H1 (cell line): ENCODE data around the gene NDUFS3. TPM values are rescaled to one million over a fixed set of nuclear protein-coding genes. Genes with fewer than 3 reads are reported as not detected.

ENCODE experiments used
- CTCF ChIA-PET: fragments of 300-600 bp; sonication (Branson Sonifier 250); formaldehyde crosslinking; loops from one replicate; lab custom pipeline; 2021; ENCODE audit not compliant: partially characterized antibody; lab: Charles Lee
- POLR2A ChIA-PET: fragments of 300-600 bp; sonication (Branson Sonifier 250); formaldehyde crosslinking; loops from one replicate; lab custom pipeline; 2021; ENCODE audit warnings: inconsistent platforms; ENCODE audit not compliant: partially characterized antibody; lab: Charles Lee
- DNase-seq, 2 experiments: peaks; one replicate each; pipeline versions ENCODE4 v3.0.0 to v3.0.0-alpha.2; 2010 to 2022; ENCODE audit warnings: low spot score in 2 of 2, low read depth in 1 of 2, mixed read lengths in 1 of 2
- FAIRE-seq: peaks from 2 replicates; lab custom pipeline; 2011; peaks lifted over from hg19 to GRCh38; lab: Jason Lieb, UNC
- H2AFZ ChIP-seq: 2 replicates; pipeline ENCODE4 v1.8.1; 2012; ENCODE audit warnings: low read length, inconsistent platforms
- H2AK5ac ChIP-seq: 2 replicates; pipeline ENCODE4 v1.6.1; 2013; ENCODE audit warnings: low read depth, low read length
- H2BK120ac ChIP-seq: replicated peaks from 2 replicates; pipeline ENCODE3; 2013; ENCODE audit warnings: low read depth, low read length, inconsistent platforms
- H2BK12ac ChIP-seq: 2 replicates; pipeline ENCODE4 v1.6.1; 2013; ENCODE audit warnings: low read depth, low read length
- H2BK15ac ChIP-seq: 2 replicates; pipeline ENCODE4 v1.6.1; 2013; ENCODE audit warnings: low read length
- H2BK20ac ChIP-seq: 2 replicates; pipeline ENCODE4 v1.6.1; 2013; ENCODE audit warnings: low read length
- H2BK5ac ChIP-seq: 2 replicates; pipeline ENCODE4 v1.6.1; 2013; ENCODE audit warnings: low read depth, low read length
- H3K14ac ChIP-seq: 2 replicates; pipeline ENCODE4 v1.6.1; 2013; ENCODE audit warnings: inconsistent platforms; ENCODE audit not compliant: insufficient read length
- H3K18ac ChIP-seq: 2 replicates; pipeline ENCODE4 v1.6.1; 2013; ENCODE audit warnings: low read length; ENCODE audit errors: extremely low read depth
- H3K23ac ChIP-seq: 2 replicates; pipeline ENCODE4 v1.6.1; 2013; ENCODE audit warnings: inconsistent platforms; ENCODE audit not compliant: insufficient read length
- H3K23me2 ChIP-seq: 2 replicates; pipeline ENCODE4 v1.6.1; 2013; ENCODE audit warnings: low read depth, low read length
- H3K27ac ChIP-seq: 2 replicates; pipeline ENCODE4 v1.6.1; 2011; ENCODE audit warnings: low read depth, low read length, inconsistent platforms
- H3K27me3 ChIP-seq, 4 experiments: replicated peaks in 1 of 4; 1 replicate in 1 of 4; 2 replicates in 3 of 4; pipeline versions ENCODE4 v1.6.1 to v1.8.1; 2011 to 2013; ENCODE audit warnings: low read length in 3 of 4, mild to moderate bottlenecking in 3 of 4, inconsistent platforms in 2 of 4, mixed read lengths in 2 of 4, moderate library complexity in 1 of 4; ENCODE audit not compliant: control insufficient read depth in 3 of 4, insufficient read depth in 3 of 4; ENCODE audit errors: extremely low read depth in 1 of 4
- H3K36me3 ChIP-seq, 4 experiments: 2 replicates each; pipeline versions ENCODE4 v1.6.1 to v1.8.1; 2011 to 2013; ENCODE audit warnings: mild to moderate bottlenecking in 4 of 4, low read length in 3 of 4, moderate library complexity in 2 of 4, control low read depth in 1 of 4, inconsistent platforms in 1 of 4; ENCODE audit not compliant: insufficient read depth in 4 of 4, control insufficient read depth in 2 of 4
- H3K4ac ChIP-seq: replicated peaks from 2 replicates; pipeline ENCODE3; 2013; ENCODE audit warnings: low read length, low read depth, mixed read lengths, inconsistent platforms; ENCODE audit not compliant: insufficient read length
- H3K4me1 ChIP-seq, 4 experiments: replicated peaks in 1 of 4; 1 replicate in 1 of 4; 2 replicates in 3 of 4; pipeline versions ENCODE4 v1.6.1 to v1.8.1; 2011 to 2013; ENCODE audit warnings: low read length in 3 of 4, inconsistent platforms in 2 of 4, mixed read lengths in 1 of 4; ENCODE audit not compliant: insufficient read depth in 4 of 4, control insufficient read depth in 3 of 4
- H3K4me2 ChIP-seq, 2 experiments: 2 replicates each; pipeline versions ENCODE4 v1.6.1 to v1.8.1; 2011 to 2013; ENCODE audit warnings: low read depth in 2 of 2, low read length in 2 of 2, control low read depth in 1 of 2, inconsistent platforms in 1 of 2, mild to moderate bottlenecking in 1 of 2; ENCODE audit not compliant: insufficient read depth in 1 of 2
- H3K4me3 ChIP-seq, 4 experiments: fragments of 200-600, 300-600 bp in 1 of 4; sonication (generic), shearing (Covaris generic), sonication (Bioruptor Twin) in 1 of 4; 2 replicates each; pipeline versions ENCODE4 v1.5.1 to v1.8.1; 2011 to 2016; ENCODE audit warnings: low read length in 4 of 4, low read depth in 3 of 4, control low read depth in 2 of 4, inconsistent platforms in 2 of 4, mild to moderate bottlenecking in 2 of 4, mixed read lengths in 1 of 4, moderate library complexity in 1 of 4; ENCODE audit not compliant: insufficient read depth in 2 of 4; ENCODE audit errors: extremely low read depth in 1 of 4
- H3K56ac ChIP-seq: replicated peaks from 2 replicates; pipeline ENCODE3; 2013; ENCODE audit warnings: low read depth, mild to moderate bottlenecking, mixed read lengths, low read length, inconsistent platforms; ENCODE audit not compliant: insufficient read length
- H3K79me1 ChIP-seq: 2 replicates; pipeline ENCODE4 v1.6.1; 2013; ENCODE audit warnings: low read depth, low read length, control low read depth
- H3K79me2 ChIP-seq, 2 experiments: 2 replicates each; pipeline versions ENCODE4 v1.6.1 to v1.8.1; 2012 to 2013; ENCODE audit warnings: low read length in 2 of 2, mild to moderate bottlenecking in 2 of 2, inconsistent platforms in 1 of 2; ENCODE audit not compliant: insufficient read depth in 2 of 2, control insufficient read depth in 1 of 2
- H3K9ac ChIP-seq, 4 experiments: replicated peaks in 1 of 4; 1 replicate in 1 of 4; 2 replicates in 3 of 4; pipeline versions ENCODE4 v1.6.1 to v1.8.1; 2011 to 2013; ENCODE audit warnings: low read depth in 3 of 4, low read length in 3 of 4, control low read depth in 2 of 4, mild to moderate bottlenecking in 2 of 4, moderate library complexity in 2 of 4, inconsistent platforms in 1 of 4; ENCODE audit errors: extremely low read depth in 1 of 4
- H3K9me3 ChIP-seq, 2 experiments: 2 replicates each; pipeline versions ENCODE4 v1.6.1 to v1.8.1; 2012 to 2013; ENCODE audit warnings: mild to moderate bottlenecking in 2 of 2, moderate library complexity in 2 of 2, control low read depth in 1 of 2, inconsistent platforms in 1 of 2, low read depth in 1 of 2, low read length in 1 of 2, mixed read lengths in 1 of 2; ENCODE audit not compliant: insufficient read depth in 2 of 2
- H4K20me1 ChIP-seq, 2 experiments: replicated peaks in 1 of 2; 2 replicates each; pipeline versions ENCODE3 to v1.8.1; 2011 to 2013; ENCODE audit warnings: inconsistent platforms in 2 of 2, low read length in 2 of 2, mild to moderate bottlenecking in 1 of 2; ENCODE audit not compliant: insufficient read depth in 2 of 2, control insufficient read depth in 1 of 2
- H4K5ac ChIP-seq: 2 replicates; pipeline ENCODE4 v1.6.1; 2013; ENCODE audit warnings: low read length, low read depth, mixed read lengths, inconsistent platforms; ENCODE audit not compliant: insufficient read length
- H4K8ac ChIP-seq: 2 replicates; pipeline ENCODE4 v1.8.0; 2013; ENCODE audit warnings: mild to moderate bottlenecking, moderate library complexity, low read length, inconsistent platforms; ENCODE audit not compliant: insufficient read depth; ENCODE audit errors: extremely low read depth
- H4K91ac ChIP-seq: replicated peaks from 2 replicates; pipeline ENCODE3; 2013; ENCODE audit warnings: low read length, mixed read lengths, inconsistent platforms; ENCODE audit not compliant: insufficient read length
- FOSL1 ChIP-seq: IDR thresholded peaks from 2 replicates; pipeline ENCODE4 v1.6.1; 2011; ENCODE audit warnings: mild to moderate bottlenecking, low read depth, low read length, moderate library complexity; ENCODE audit not compliant: insufficient read depth
- JUND ChIP-seq: IDR thresholded peaks from 2 replicates; pipeline ENCODE4 v1.6.1; 2011; ENCODE audit warnings: mild to moderate bottlenecking, improper control_type of control experiment, low read length
- KDM1A ChIP-seq: fragments of 200-600, 300-600 bp; sonication (generic); IDR thresholded peaks from 2 replicates; pipeline ENCODE4 v1.7.1; 2016; ENCODE audit warnings: mild to moderate bottlenecking, low read length, borderline replicate concordance
- POLR2AphosphoS5 ChIP-seq: IDR thresholded peaks from 2 replicates; pipeline ENCODE4 v1.6.1; 2011; ENCODE audit warnings: low read depth, low read length
- SP4 ChIP-seq: IDR thresholded peaks from 2 replicates; pipeline ENCODE4 v1.6.1; 2012; ENCODE audit warnings: low read length, inconsistent platforms
- TAF7 ChIP-seq: optimal IDR thresholded peaks from 2 replicates; pipeline ENCODE3; 2011; ENCODE audit warnings: low read depth, mild to moderate bottlenecking, inconsistent platforms, low read length, moderate library complexity, borderline replicate concordance
- ZNF274 ChIP-seq: IDR thresholded peaks from 2 replicates; pipeline ENCODE4 v1.7.0; 2012; ENCODE audit warnings: low read length, borderline replicate concordance; ENCODE audit errors: extremely low read depth
- WGBS, 2 experiments: shearing (Covaris generic) in 1 of 2; methylation state at CpG; one replicate each; pipeline versions ENCODE4 v1.1.6 to v1.1.7; 2013 to 2015; ENCODE audit warnings: low lambda C conversion rate in 2 of 2, mixed read lengths in 2 of 2, inconsistent platforms in 1 of 2, low coverage in 1 of 2, missing lambda C conversion rate in 1 of 2; ENCODE audit not compliant: insufficient replicate concordance in 2 of 2, insufficient coverage in 1 of 2, insufficient read length in 1 of 2; ENCODE audit errors: extremely low coverage in 1 of 2, missing lambda C conversion rate in 1 of 2; 5-methylcytosine and 5-hydroxymethylcytosine counted together
- polyA plus RNA-seq, 7 experiments: library from polyadenylated mRNA; depleted of rRNA in 3 of 7; stranded (reverse) in 5 of 7; unstranded in 2 of 7; fragments of >200 nt in 5 of 7; fragments of 200-250 nt in 2 of 7; gene quantifications; 1 replicate in 5 of 7; 2 replicates in 1 of 7; 4 replicates in 1 of 7; pipeline versions ENCODE4 v1.2.1 to v1.2.3, GENCODE V29; 2011 to 2013; ENCODE audit warnings: missing spikeins in 2 of 7, mixed read lengths in 2 of 7
- total RNA-seq: library from RNA; stranded (reverse); fragmentation: NEBNext Ultra II Directional; extraction: Animal tissue kit (Norgen Biotek cat#: 25700); gene quantifications from 2 replicates; pipeline ENCODE4 v1.2.1, GENCODE V29; 2021

The NDUFS3 gene
- total and polyA plus RNA-seq, 2 of the 8 experiments (the other 6 are each of a cell fraction or from before 2014, with no cell fraction given): 135 to 241 TPM

DNA sequence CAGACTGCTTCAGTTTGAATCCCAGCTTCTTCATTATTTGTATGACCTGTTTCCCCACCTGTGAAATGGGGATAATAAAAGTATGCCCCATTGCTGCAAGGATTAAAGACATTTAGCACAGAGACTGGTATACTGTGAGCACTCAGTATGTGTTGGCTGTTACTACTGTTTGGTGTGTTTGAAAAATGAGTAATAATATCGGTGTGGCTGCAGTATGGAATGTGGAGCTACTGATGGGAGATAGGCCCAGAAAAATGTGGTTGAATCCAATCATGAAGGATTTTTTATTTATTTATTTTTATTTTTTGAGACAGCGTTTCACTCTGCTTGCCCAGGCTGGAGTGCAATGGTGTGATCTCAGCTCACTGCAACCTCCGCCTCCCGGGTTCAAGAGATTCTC is 24.4 kb downstream of the NDUFS3 start:
- CTCF ChIA-PET: interaction anchor here (0.7 kb wide), 1 partner anchor 93 kb away, joined by 4 read pairs; no protein-coding TSS in a partner anchor
- Histone ChIP-seq H4K8ac (no peak overlapping the region), H3K27me3 (no peaks in the 10 kb centered on the region), H3K79me2 (no peaks in the 10 kb centered on the region), H2BK5ac (no peak overlapping the region), H4K5ac (no peak overlapping the region), H2BK20ac (no peak overlapping the region), H3K4me2 (no peak overlapping the region), H3K9ac (no peak overlapping the region), H3K56ac (no peak overlapping the region), H2BK15ac (no peak overlapping the region), H3K4ac (no peak overlapping the region), H2BK12ac (no peak overlapping the region), H2BK120ac (no peak overlapping the region), H3K27ac (no peak overlapping the region), H3K4me1 (no peaks in the 10 kb centered on the region; a peak in 2 of 7 replicates), H3K9me3 (no peaks in the 10 kb centered on the region), H3K23ac (no peak overlapping the region), H2AK5ac (no peak overlapping the region), H3K14ac (no peak overlapping the region), H4K91ac (no peak overlapping the region), H3K4me3 (no peak overlapping the region), H4K20me1 (no peaks in the 10 kb centered on the region), H3K23me2 (no peaks in the 10 kb centered on the region; the same call in 1 of the 2 replicates), H2AFZ (no peak overlapping the region), H3K36me3 (no peaks in the 10 kb centered on the region), H3K18ac (no peak overlapping the region), H3K79me1 (no peaks in the 10 kb centered on the region)
- POLR2A ChIA-PET: interaction anchor here (1.1 to 2.3 kb wide), 2 partner anchors 9 to 10 kb away, joined by 3 to 8 read pairs; no protein-coding TSS in a partner anchor
- no peak for DNase-seq
- TF ChIP-seq JUND (no peak), POLR2AphosphoS5 (no peak), TAF7 (no peak), SP4 (no peak), ZNF274 (no peak), KDM1A (no peak), FOSL1 (no peak)
- WGBS, 2 experiments: 86% methylated on average over 4 of the region's 4 CpGs; no CpG with 5 or more reads in 1 of the 2 experiments
- FAIRE-seq: no peak
